Endometrium (tissue), 2 donors: ENCODE measurements around the gene KEL.

Source experiments
- FAIRE-seq: peaks from 2 replicates; lab custom pipeline; 2012; peaks lifted over from hg19 to GRCh38; lab: Jason Lieb, UNC
- donor health status: control.
- donor health status: control.

Gene KEL

DNA sequence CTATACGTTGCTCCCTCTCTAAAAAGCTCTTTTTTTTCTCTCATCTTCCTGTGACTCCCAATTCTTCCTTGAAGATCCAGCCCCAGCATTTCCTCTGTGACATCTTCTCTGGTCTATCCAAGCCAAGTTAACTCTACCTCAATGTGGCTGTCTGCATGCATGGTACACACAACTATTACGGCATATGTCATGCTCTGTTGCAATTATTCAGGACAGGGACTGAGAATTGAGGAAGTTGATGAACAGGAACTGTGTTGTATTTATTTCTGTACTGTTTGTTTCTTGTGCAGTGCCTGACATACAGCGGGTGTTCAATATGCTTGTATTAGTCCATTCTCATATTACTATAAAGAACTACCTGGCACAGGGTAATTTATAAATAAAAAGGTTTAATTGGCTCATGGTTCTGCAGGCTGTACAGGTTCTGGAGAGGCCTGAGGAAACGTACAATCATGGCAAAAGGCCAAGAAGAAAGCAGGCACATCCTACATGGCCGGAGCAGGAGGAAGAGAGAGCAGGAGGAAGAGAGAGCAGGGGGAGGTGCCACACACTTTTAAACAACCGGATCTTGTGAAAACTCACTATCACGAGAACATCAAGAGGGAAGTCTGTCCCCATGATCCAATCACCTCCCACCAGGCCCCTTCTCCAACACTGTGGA lies 34.9 kb downstream of the KEL start:
- no peak for FAIRE-seq

DNA sequence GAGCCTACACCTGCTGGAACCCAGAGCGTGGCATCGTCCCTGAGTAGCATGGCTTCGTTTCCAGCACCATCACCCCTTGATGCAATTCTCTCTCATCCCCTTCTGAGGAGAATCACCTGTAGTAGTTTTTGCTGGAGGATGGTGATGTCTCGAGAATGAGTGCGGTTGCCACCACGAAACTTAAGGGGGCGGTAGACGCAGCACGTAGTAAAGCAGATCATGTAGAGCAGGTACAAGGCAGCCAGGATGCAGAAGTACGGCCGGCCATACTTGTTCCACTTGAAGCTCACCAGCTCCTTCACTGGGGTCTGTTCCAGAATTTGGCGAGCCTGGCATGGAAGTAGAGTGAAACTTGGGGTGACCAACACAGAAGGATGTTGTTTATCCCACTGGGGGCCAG lies 36.8 kb downstream of the KEL start:
- no peak for FAIRE-seq

DNA sequence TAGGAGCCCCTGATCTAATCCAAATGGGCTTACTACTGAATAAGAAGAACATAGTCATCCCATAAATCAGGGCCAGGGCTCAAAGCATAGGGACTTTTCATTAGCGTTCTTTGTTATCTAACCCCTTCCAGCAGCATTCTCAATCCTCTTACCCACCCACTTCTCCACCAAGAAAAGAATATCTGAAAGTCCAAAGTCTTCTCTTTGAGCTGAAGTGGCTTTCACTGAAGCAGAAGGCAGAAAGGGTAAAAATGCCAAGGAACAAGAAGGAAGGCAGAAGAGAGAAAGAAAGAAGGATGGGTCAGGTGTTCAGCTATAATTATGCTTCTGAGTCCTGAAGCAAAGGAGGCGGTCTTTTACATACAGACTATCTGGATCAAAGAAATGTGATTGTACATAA lies 38.8 kb downstream of the KEL start:
- FAIRE-seq = no peak

DNA sequence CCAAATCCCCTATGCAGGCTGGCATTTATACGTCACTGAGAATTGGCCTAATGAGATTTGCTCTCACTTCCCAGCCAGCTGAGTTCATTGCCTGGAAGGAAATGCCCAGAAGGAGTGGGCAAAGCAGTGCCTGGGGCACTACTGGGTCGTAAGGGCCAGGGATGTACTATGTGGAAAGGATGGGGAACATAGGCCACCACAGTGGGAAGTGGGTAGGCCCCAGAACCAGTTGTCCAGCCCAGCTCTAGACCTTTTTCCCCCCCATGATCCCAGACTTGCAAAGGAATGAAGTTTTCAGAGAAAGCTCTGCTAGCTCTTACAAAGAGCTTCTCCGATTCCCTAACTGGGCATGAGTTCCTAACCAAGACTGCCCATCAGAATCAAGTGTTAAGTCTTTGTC lies 42.5 kb downstream of the KEL start:
- no peak for FAIRE-seq

DNA sequence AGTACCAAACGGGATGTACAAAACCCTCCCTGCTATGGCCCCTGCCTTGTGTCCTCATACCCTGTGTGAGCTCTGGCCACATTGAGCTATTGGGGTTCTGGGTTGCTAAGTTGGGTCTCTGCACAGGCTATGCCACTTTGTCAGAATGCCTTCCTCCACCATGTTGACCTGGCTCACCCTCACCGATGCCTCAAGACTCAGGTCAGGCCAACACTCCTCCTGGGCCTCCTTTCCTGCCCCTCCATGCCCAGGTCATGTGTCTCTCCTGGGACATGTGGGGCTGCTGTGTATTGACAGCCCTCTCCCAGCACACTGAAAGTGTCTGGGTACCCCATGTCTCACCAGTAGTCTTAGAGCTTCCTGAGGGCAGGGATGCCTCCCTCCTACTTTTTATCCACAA lies 43.3 kb downstream of the KEL start:
- FAIRE-seq = no peak

DNA sequence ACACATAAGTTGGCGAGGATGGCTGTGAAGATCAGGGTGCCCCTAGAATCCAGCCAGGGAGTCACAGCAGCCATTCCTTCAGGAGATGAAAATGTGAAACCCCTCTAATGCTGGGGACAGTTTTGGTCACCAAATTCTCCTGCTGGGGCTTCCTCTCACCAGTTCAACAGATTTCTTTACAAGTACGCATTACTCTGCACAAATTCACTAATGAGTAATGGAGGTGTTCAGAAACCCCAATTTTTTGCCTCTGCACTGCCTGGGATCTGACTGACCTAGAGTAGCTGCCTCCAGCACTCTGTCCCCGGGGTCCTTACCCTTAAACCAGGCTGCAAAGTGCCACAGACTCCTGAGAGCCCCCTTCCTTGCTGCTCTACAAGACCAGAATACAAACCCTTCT lies 44.7 kb downstream of the KEL start:
- no peak for FAIRE-seq

DNA sequence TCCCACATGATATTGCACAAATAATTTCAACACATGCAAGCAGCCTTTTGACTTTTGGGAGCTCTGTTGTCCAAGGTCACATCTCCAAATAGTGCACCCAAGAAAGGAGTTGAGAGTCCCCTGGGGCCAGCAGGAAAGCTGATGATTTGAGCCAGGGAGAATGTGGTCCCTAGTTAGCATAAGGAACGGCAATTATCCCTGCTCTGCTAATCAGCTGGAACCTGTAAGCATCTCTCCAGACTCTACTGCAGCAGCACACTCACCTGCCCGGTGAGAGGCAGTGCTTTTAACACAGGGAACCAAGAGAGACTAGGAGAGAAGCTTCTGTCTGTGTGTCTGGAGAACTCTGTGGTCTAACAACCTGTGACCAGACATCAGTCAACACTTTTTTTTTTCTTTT lies 45.7 kb downstream of the KEL start:
- FAIRE-seq = no peak

DNA sequence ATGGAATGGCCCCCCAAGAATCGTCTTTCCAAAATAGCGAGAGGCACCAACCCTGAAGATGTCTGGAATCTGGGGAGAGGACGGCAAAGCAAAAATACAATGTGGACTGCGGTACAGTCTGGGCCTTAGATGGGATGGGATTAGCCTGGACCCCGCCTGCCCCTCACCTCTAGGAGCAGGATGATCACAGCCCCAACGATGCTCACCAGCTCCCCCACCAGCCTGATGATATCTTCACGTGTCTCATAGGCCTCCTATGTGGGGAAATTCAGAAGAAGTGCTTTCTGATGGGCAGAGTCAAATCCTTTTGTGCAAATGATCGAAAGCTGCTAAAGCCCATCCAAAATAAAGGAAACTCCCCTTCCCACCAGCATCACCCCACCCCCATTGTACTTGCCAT lies 46.8 kb downstream of the KEL start:
- no peak for FAIRE-seq

DNA sequence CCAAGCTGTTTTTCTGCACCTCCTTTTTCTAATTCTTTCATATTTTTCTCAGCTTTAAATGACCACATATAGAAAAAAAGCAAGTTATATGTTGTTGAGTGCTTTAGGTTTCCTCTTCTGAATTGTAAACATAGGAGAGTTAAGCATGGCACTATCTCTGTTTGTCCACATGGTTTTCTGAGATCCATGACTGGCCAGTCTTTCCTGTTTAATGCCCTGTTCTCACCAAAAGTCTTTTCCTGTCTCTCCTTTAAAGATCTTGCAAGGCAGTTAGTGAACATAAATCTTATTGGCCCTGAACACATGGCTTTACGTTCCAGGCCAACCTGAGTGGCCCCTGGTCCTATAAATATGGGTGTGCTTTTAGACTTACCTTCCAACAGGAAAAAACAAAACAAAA lies 48.0 kb downstream of the KEL start:
- FAIRE-seq = no peak

DNA sequence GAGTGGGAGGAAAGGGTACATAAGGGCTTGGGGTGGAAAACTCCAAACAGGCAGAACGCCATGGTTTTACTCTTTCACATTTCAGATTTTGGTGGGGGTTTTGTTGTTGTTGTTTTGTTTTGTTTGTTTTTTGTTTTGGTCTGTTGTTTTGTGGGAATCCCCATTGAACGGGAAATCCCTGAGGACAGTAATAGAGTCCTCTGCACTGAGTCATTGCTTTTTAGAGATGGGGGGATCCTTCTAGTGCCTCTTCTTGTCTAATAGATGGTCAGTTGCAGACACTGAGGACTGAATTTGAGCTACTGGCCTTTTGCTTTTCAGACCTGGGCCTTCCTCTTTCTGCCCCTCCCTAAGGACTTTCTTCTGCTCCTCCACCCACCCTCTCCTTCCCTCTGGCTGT lies 48.6 kb downstream of the KEL start:
- no peak for FAIRE-seq

DNA sequence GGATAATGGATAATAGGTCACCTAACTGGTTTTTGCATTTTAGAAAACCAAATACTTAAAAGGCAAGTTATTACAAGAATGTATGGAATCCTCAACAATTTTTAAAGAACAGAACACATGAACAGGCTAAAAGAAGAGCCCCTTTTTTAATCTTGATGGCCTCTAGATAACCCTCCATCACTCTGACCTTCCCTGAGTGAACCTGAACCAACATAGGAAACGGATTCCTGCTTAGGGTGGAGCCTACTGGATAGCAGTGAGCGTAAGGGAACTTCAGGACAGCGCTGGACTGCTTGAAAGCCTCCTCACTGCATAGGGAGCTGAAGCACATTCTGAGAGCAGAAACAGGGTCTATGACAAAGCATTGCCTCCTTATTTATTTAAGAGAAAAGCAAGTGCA lies 49.1 kb downstream of the KEL start:
- no peak for FAIRE-seq

DNA sequence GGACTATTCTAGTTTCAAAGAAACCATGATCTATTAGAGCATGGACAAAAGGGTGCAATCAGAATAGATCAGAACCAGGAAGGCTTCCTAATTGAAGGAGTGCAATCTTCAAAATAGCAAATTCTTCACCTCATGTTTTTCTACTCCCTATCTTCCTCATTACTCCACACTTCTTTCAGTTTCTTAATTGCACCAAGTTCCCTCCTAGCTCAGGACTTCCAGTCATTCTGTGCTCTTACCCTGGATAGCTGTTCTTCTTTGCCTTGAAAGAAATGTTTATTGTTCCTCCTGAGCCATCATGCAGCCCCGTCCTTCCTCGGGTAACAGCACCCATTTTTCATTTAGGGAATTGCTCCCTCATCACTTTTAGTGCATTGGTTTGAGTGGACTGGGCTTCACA lies 51.7 kb downstream of the KEL start:
- no peak for FAIRE-seq

DNA sequence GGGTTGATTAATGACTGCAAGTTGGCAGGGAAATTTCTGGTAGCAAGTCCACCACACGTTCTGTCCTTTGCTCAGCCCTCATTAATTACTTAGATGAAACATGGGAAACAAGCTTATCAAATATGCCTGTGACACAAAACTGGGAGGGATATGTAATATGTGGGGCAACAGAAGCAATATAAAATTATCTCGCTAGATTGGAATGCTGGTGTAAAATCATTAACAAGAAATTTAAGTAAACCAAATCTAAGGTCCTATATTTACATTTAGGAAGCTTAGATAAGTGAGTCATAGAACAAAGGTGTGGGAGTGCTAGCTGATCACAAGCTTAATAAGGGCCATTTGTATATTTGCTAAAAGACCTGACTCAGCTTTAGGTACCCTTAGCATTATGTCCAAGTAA lies 52.1 kb downstream of the KEL start:
- no peak for FAIRE-seq

DNA sequence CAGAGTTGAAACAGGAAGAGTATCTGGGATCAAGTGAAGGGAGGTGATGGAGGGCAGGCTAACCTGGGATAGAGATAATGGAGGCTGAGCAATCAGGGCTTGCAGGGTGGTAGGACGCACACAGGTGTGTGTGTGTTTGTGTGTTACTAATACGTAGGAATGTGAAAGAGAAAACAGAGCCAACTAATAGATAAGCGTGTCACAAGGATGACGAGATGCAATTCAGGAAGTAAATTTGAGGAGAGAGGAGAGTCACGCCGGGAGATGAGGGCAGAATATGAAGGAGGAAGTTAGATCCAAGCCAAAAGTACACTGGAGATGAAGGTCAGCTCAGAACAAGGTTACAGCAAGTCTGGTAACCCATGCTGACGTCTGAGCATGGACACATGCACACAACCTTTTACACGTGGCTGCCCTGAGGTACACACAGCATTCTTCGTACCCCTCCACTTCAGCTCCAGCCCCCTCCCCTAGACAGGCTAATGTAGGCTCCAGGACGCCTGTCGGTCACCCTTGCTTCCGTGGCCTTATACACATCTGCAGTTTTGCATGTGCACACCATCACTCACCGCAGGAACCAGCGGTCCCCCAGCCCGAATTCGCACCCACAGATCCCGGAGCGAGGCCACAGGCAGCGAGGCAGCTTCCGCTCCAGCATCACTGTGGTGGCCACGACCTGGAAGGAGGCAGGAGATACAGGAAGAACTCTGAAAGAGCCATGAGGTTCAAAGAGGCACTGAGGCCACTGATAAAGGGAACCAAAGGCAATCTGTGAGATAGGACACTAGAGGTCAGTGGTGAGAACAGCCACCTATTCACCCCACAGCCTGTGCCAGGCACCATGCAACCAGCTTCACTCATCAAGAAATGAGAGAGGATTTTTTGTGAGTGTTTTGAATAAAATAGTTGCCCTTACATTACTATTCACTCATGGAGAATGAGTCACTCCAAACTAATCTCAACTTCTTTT lies 53.0 kb downstream of the KEL start:
- FAIRE-seq = no peak

DNA sequence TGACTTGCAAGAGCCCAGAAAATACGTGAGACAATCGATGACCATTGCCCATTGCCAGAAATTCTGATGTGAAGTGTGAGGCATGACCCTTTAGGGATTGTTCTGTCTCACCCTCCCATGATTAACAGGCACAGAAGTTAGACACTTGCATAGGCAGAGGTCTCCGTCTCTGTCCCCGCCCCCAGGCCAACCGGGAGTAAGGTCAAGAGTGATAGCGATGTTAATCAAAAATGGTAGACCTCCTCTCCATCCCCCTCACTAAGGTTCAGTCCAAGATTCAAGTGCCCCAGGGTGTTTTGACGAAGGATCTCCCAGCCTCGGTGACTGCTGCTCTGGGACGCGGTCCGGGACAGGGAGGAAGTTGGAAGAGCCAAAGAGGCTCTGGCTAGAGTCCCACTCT lies 53.9 kb downstream of the KEL start:
- no peak for FAIRE-seq

DNA sequence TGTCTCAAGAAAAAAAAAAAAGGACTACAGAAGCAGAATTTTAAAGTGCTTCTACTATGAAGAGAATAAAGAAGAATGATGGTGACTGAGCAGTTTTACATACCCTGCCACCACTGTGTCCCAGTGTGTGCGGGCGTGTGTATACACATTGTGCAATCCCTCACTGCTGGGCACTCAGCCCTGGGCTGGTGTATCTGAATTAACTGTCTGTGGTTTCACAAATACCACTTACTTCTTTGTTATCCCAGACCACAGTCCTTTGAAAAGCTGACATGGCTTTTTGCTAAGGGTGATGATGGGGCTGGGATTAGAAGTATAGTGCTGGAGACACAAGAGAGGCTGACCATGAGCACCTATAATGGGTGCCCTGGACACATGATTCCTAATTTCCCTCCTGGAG lies 55.5 kb downstream of the KEL start:
- no peak for FAIRE-seq

DNA sequence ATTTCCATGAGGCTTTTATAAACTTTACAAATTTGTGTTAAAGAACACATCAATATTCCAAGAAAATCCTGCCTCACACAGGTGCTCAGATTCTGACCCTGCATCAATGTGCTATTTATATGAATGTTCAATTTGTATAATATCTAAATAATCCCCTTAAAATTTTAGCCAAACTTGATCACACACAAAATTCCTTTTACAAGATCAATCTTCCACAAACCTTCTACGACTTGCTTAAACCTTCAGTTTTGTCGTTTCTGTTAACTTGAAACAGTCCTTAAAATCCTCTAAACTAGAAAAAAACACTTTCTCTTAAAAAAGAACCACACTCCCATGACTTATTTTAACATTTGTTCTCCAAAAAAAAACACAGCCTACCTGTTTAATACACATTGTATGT lies 56.4 kb downstream of the KEL start:
- no peak for FAIRE-seq

DNA sequence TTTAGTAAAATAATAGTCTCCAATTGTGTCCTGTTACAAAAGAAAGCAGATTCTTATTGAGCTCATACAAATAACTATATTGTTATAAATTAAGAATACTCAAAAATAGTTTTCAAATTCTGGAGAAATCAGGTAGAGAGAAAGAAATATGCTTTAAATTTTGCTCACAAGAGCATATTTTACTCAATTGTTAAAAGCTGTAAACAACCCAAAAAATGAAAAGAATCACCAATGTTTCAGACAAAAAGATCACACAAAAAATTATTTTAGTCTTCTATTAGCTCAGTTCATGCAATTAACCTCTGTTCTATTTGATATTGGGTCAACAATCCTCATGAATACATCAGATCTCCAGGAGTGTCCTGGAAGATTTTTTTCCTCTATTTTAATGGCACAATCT lies 58.0 kb downstream of the KEL start:
- no peak for FAIRE-seq

DNA sequence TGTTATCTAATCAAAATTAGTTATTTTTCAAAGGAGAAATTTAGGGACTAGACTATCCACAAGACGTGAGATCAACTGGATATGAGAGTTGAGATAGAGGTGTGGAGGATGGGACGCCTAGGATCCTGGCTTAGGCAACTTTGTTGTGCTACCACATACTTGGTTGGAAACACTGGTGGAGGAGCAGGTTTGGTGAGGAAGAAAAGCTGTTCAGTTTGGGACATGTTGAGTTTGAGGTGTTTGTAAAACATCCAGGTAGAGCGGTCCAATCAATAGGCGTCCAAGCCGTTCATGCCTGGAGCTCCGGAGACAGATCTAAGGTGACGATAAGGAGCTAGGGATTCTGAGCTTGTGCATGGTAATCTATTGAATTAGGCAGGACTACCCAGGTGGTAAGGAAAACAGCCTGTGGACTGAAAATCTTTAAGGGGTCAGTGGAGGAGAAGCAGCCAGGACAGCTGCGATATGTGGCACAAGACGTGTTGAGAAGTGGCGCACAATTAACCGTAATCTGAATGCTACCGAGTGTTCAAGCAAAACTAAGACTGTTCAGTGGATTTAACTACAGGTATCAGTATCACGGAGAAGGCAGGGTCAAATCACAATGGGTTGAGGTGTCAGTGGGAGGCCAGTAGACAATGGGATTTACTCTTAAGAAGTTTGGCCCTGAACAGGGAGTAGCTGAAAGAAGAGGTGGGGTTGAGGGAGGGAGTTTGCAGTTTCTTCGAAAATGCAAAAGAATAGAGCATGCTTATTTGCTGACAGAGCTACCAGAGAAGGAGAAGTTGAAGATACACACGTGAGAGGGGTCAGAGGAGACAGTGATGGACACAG lies 60.5 kb downstream of the KEL start:
- no peak for FAIRE-seq

DNA sequence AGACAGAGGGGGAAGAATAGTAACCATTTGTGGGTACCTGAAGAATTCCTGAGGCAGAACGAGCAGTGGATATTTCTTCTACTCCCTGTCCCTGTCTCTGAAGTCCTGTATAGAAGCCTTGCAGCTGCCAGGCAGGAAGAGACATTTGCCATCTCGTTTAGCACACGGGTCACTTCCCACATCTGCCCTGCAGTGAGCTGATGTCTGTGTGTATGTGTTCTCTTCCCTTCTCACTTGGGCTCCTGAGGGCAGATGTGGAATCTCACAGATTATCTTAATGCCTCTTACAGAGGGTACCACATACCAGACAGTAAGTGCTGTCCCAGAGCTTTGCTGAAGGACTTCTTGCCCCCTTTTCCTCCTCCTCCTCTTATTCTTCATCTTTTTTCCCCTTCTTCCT lies 62.5 kb downstream of the KEL start:
- FAIRE-seq = no peak

DNA sequence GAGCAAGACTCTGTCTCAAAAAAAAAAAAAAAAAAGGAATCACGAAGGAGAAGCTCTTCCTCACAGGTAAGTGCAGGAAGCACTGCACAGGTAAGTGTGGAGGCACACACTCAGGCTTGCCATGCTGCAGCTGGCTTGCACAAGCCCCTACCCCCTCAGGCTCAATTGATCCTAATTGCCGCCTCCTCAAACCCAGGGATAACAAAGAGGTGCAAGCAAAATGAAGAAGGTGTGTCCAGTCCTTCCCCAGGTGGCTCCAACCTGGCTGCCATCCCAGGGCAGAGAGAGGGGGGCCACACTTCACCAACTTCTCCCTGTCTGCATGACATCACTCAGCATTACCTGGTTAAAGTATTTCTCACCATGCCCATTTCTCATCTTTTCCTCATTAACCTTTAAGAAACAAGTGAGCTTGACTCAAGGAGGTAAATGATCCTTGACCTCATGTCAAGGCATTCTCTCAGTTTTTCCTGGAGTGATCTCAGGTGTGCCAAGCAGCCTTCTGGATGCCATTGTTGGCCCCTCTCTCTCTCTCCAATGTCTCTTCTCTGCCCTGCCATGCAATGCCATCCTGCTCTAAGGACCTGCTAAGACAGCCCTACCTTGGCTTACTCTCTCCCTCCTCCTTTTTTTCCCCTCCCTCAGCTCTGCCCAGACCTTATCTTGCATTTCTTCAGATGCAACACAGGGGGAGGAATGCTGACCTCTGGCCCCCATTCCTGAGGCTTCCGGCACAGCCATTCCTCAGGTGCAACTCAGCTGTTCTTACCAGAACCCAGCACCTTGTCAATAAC lies 63.6 kb downstream of the KEL start:
- FAIRE-seq = no peak

DNA sequence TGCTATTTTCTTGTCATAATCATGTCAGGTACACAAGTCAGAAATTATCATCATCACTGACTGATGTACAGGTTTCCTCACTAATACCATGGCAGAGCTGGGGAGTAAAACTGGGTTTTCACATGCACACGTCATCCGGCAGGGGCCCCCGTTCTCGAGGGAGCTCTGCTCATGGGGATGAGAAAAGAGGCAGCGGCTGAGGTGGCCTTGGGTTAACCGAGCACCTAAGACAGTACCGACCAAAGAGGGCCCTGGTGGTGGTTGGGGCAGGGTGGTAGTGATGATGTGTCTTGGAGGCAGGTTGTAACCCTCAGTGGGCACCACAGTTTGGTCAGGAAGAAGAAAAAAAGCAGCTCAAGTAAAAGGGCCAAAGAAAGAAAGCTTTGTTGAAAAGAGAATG lies 64.5 kb downstream of the KEL start:
- FAIRE-seq = no peak
